Fibroblast of lung (primary cell): ENCODE measurements around the gene DNPEP.
"Not testable (repeated sequence)": the region's sequence is repeated elsewhere in the genome, so short reads cannot be mapped to it uniquely, and the experiment has no call there.

Source experiments
- EZH2 ChIP-seq: IDR thresholded peaks from 2 replicates; pipeline ENCODE4 v1.5.1; 2012; ENCODE audit warnings: low read length, control low read depth, mild to moderate bottlenecking; ENCODE audit errors: missing control alignments
- TF ChIP-seq, protein P1 (sequence below), 2 donors: IDR thresholded peaks in 1 of 2; conservative IDR thresholded peaks in 1 of 2; 1 replicate in 1 of 2; 2 replicates in 1 of 2; pipeline ENCODE4 v1.5.1; 2011 to 2012; ENCODE audit warnings: low read length in 2 of 2, control low read depth in 1 of 2, inconsistent platforms in 1 of 2, low read depth in 1 of 2, mild to moderate bottlenecking in 1 of 2

DNA sequence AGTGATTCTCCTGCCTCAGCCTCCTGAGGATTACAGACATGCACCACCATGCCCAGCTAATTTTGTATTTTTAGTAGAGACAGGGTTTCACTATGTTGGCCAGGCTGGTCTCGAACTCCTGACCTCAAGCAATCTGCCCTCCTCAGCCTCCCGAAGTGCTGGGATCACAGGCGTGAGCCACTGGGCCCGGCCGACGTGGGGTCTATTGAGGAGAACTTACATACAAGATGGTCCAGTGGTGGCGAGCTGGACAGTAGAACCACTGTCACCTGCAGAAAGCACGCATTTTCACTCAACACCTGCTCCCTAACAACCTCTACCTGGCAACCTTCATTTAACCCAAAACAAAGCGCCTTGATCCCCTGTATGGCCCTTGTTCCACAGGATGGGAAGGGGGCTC is 7.3 kb upstream of the DNPEP start:
- TF ChIP-seq, protein P1, sequence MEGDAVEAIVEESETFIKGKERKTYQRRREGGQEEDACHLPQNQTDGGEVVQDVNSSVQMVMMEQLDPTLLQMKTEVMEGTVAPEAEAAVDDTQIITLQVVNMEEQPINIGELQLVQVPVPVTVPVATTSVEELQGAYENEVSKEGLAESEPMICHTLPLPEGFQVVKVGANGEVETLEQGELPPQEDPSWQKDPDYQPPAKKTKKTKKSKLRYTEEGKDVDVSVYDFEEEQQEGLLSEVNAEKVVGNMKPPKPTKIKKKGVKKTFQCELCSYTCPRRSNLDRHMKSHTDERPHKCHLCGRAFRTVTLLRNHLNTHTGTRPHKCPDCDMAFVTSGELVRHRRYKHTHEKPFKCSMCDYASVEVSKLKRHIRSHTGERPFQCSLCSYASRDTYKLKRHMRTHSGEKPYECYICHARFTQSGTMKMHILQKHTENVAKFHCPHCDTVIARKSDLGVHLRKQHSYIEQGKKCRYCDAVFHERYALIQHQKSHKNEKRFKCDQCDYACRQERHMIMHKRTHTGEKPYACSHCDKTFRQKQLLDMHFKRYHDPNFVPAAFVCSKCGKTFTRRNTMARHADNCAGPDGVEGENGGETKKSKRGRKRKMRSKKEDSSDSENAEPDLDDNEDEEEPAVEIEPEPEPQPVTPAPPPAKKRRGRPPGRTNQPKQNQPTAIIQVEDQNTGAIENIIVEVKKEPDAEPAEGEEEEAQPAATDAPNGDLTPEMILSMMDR (conservative IDR thresholded peaks at IDR 0.05 in 1 of 2, IDR thresholded peaks at IDR 0.05 in 1 of 2; ENCODE audit: low read depth in 1 of 2, low read length in 2 of 2), result not testable (repeated sequence)
- not testable (repeated sequence) for TF ChIP-seq EZH2
